HG03196 (cell line): ENCODE results near the gene MPC1.

ENCODE experiments used
- ATAC-seq: cut with Tn5 transposase; IDR thresholded peaks from one replicate; pipeline ENCODE4 v1.9.1; 2021; ENCODE audit not compliant: unreplicated experiment

The MPC1 gene

DNA sequence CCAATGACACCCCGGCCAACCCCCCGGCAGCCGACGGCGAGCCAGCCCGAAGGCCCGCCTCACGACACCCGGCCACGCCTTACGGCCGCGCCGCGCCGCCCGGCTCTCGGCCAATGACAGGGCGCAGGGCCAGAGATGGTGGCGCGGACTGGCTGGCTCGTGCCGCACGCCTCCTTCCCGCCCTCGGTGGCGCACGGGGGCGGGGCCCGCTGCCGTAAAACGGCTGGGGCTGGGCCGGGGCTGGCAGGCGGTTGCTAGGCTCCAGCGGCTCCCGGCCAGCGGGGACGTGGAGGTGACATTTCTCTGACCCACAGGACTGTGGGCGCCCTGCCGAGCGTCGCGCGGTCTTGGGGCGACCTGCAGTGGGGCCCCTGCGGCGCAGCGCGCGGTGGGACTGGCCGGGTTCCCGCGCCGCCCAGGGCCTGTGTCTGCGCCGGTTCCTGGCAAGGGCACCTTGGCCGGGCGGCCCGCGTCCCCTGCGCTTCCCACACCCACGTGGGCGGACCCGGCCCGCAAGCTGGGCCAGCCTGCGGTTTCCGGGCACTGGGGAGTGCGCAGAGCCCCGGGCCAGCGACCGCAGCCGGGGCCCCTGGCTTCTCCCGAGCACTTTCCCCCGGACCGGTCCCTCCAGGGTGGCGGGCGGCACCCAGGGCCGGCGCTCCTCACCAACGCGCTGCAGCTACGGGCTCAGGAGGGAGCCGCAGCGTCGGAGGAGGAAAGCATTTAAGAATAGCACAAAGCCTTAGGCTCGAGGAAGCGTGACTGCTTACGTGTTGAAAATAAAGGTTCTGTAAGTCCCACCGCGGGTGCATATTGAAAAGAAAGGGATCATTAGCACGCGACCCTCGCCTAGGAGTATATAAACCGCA, at the start of gene MPC1:
Gene MPC1 (minus strand): TSS at position 8 of the 869 bp plus-strand sequence. CDS start 64 bp downstream, outside the sequence.
- peak; percentile 86 for ATAC-seq

- ATAC-seq, result no peak
Observed at GRCh38 chr6:166430269-166430668, 47.5 kb upstream of the MPC1 start.

- ATAC-seq, result no peak
Observed at GRCh38 chr6:166424431-166424830, 41.7 kb upstream of the MPC1 start.

GRCh38 chr6:166423781-166424180, 41.0 kb upstream of the MPC1 start:
- ATAC-seq, result no peak

GRCh38 chr6:166423051-166423745, 40.5 kb upstream of the MPC1 start:
- ATAC-seq, result no peak

GRCh38 chr6:166422201-166422940, 39.6 kb upstream of the MPC1 start:
- ATAC-seq, result no peak

- ATAC-seq, result no peak
Observed at GRCh38 chr6:166420351-166420750, 37.6 kb upstream of the MPC1 start.

DNA sequence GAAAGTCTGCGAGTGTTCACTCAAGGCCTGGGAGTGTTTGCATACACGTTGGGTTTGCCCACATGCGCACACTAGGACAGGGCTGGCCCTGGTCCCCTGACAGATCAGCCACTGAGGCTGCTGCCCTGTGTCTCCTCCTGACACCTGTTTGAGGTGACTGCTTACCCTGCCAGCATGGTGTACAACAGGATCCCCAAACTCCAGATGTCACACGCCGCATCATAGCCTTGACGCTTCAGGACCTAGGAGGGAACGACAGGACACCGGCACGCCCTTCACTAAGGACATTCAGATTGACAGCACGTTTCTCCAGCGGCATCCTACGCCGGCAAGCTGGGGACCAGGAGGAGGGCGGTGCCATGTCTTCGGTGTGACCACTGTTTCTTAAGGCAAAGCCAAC, 37.0 kb upstream of the MPC1 start:
- ATAC-seq, result no peak

- peak; percentile 97 for ATAC-seq
Observed at GRCh38 chr6:166419286-166419685, 36.5 kb upstream of the MPC1 start.

DNA sequence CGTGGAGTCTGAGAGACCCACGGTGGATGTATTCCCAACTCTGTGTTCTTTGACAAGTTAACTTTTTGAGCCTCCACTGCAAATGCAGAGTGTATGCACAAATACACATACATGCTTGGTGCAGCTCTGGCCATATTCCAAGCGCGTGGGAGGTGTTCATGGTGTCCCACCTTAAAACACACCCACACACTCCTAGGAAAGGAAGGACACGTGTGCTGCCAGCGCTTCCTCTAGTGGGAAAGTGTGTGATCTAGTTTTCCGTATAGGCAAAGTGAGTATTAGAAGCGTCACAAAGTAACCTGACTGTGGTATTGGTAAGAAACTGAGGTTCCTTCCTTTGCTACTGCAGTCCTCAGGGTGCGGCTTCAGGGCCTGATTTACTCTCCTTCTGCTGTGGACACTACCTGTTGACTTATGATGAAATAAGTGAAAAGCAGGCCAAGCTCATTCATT, 36.0 kb upstream of the MPC1 start:
- no peak for ATAC-seq

DNA sequence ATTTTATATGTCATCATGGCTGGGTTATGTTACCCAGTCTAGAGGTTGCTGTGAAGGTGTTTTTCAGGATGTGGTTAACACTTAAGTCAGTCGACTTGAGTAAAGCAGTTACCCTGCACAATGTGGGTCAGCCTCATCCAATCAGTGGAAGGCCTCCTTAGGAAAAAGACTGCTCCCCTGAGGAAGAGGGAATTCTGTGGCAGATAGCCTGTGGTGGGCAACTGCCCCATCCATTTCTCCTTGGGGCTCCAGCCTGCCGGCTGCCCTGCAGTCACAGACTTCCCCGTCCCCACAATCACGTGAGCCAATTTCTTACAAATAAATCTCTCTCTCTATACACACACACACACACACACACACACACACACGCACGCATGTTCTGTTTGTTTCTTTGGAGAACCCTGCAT, 34.5 kb upstream of the MPC1 start:
- ATAC-seq, result peak; percentile 39

DNA sequence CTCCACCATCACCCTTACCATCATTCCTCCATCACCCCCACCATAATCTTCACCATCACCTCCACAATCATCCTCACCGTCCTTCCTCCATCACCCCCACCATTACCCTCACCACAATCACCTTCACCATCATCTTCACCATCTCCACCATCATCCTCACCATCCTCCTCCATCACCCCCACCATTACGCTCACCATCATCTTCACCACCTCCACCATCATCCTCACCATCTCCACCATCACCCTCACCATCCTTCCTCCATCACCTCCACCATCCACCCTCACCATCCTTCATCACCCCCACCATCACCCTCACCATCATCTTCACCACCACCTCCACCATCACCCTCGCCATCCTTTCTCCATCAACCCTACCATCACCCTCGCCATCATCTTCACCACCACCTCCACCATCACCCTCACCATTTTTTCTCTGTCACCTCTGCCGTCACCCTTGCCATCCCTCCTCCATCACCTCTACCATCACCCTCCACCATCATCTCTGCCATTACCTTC, 33.1 kb upstream of the MPC1 start:
- ATAC-seq, result no peak

DNA sequence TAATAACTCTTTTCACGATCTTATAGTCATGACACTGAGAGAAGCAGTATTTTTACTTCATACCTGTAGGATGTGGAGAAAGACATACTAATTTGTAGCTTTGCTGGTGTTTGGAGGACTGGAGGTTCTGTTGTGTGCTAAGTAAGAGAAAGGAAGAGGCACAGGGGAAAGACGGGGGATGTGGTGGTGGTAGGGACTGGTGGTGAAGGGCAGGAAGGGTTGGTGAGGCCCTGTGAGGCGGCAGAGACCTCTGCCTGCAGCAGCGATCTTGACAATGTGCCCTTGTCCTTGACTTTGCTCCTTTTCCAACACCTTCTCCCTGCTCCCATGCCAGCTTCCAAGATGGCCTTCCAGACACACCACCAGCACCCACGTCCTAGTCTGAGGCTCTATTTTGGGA, 32.6 kb upstream of the MPC1 start:
- ATAC-seq, result no peak

DNA sequence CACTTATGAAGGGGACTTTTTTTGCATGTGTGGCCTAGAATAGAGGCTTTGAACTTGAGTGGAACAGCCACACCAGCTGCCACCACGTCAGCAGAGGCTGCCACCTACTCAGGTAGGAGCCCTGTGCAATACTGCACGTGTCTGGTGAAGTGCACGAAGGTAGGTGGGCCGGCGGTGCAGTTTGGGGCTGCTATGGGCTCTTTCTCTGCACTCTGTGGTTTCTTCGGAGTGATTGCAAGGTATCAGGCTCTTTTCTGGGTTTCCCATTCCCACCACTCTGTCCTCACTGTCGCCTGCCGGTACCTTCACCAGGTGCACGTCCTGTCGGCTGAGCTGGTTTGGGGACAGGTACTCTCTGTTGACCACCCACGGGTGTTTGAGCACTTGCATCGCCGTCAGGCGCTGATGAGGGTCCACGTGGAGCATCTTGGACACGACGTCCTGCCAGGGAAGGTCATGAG, 30.8 kb upstream of the MPC1 start:
- no peak for ATAC-seq

- ATAC-seq, result no peak
Observed at GRCh38 chr6:166412911-166413384, 30.2 kb upstream of the MPC1 start.

DNA sequence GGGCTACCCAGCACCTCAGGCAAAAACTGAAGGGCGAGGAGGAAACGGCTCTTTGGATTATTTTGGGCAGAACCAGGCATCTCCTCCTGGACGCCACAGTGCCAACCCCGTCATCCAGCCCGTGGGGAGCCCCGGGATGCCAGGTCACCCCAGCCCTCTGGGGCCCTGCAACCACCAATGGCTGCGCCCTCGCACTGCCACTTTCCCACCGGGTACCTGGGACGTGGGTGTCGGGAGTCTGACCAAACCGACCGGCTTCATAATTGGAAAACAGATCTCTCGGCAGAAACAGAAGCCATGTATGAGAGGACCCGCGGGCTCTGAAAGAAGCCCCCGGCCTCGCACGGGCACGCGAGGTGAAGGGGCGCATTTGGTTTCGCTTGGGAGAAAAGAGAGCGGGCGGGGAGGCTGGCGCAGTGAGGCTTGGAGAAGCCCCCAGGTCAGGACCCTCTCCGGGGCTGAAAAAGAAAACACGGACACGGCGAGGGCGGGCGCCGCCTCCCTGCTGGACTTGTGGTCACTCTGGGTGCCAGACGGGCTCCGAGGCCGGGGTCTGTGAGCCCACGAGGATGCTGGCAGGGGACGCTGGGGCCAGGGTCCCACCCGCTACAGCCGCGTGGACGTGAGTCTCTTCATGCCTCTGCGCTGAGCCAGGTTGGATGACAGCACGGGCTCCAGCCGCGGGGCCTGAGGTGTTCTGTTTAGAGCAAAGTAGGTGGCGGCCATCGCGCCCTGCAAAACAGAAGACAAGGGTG, 29.6 kb upstream of the MPC1 start:
- ATAC-seq, result no peak

GRCh38 chr6:166411721-166412151, 29.0 kb upstream of the MPC1 start:
- no peak for ATAC-seq

- no peak for ATAC-seq
Observed at GRCh38 chr6:166411271-166411670, 28.5 kb upstream of the MPC1 start.

- ATAC-seq, result no peak
Observed at GRCh38 chr6:166410426-166410935, 27.7 kb upstream of the MPC1 start.
